GM23248 (cell line): ENCODE data around the gene DAB2IP.

Source experiments
- EZH2 ChIP-seq: fragments of 200-600 bp; sonication (generic); IDR thresholded peaks from 2 replicates; pipeline ENCODE4 v1.6.1; 2018; ENCODE audit warnings: antibody characterized with exemption, mild to moderate bottlenecking; ENCODE audit not compliant: insufficient read depth, poor library complexity, severe bottlenecking
- EZH2phosphoT487 ChIP-seq: fragments of 200-600 bp; sonication (generic); IDR thresholded peaks from 2 replicates; pipeline ENCODE4 v1.6.1; 2018; ENCODE audit warnings: antibody characterized with exemption, moderate library complexity, mild to moderate bottlenecking, low read depth; ENCODE audit not compliant: insufficient read depth

- no peak for TF ChIP-seq EZH2
- no peak for TF ChIP-seq EZH2phosphoT487
Measured at GRCh38 chr9:121707477-121708424, 56.3 kb downstream of the DAB2IP start.
